HepG2 (cell line): ENCODE data around the gene UCKL1. TPM values are rescaled to one million over a fixed set of nuclear protein-coding genes. Genes with fewer than 3 reads are reported as not detected.

Experiments used
- CSRNP2 ChIP-seq: sonication (generic); formaldehyde crosslinking; conservative IDR thresholded peaks from 2 replicates; pipeline ENCODE4 v1.8.0; 2022; ENCODE audit warnings: low read depth, missing genetic modification reagents
- GMEB2 ChIP-seq: IDR thresholded peaks from 2 replicates; pipeline ENCODE4 v1.6.1; 2016; ENCODE audit warnings: missing biosample characterization, missing genetic modification reagents, low read depth
- GZF1 ChIP-seq: sonication (generic); formaldehyde crosslinking; IDR thresholded peaks from 2 replicates; pipeline ENCODE4 v1.5.1; 2020; ENCODE audit warnings: mild to moderate bottlenecking, missing genetic modification reagents
- JUN ChIP-seq: sonication (generic); formaldehyde crosslinking; IDR thresholded peaks from 2 replicates; pipeline ENCODE4 v1.4.0; 2020; ENCODE audit warnings: mild to moderate bottlenecking, missing genetic modification reagents
- MEIS1 ChIP-seq: sonication (generic); formaldehyde crosslinking; IDR thresholded peaks from 2 replicates; pipeline ENCODE4 v1.9.0; 2021; ENCODE audit warnings: mild to moderate bottlenecking, missing genetic modification reagents, moderate library complexity, borderline replicate concordance
- MZF1 ChIP-seq: sonication (generic); formaldehyde crosslinking; IDR thresholded peaks from 2 replicates; pipeline ENCODE4 v1.8.1; 2023; ENCODE audit warnings: mild to moderate bottlenecking, missing genetic modification reagents, borderline replicate concordance
- REL ChIP-seq: sonication (generic); formaldehyde crosslinking; conservative IDR thresholded peaks from 2 replicates; pipeline ENCODE4 v1.8.0; 2022; ENCODE audit warnings: mild to moderate bottlenecking, missing genetic modification reagents, moderate library complexity
- RELA ChIP-seq: sonication (generic); formaldehyde crosslinking; IDR thresholded peaks from 2 replicates; pipeline ENCODE4 v1.4.0; 2020; ENCODE audit warnings: missing genetic modification reagents
- SMAD3 ChIP-seq: sonication (generic); formaldehyde crosslinking; IDR thresholded peaks from 2 replicates; pipeline ENCODE4 v1.4.0; 2020; ENCODE audit warnings: missing genetic modification reagents
- SRSF9 ChIP-seq: fragments of 200-400 bp; formaldehyde crosslinking; IDR thresholded peaks from 2 replicates; pipeline ENCODE4 v1.6.1; 2018; ENCODE audit warnings: borderline replicate concordance, mild to moderate bottlenecking, low read depth, low read length; ENCODE audit not compliant: insufficient read depth, poor library complexity, severe bottlenecking
- ZBTB33 ChIP-seq: sonication (generic); formaldehyde crosslinking; IDR thresholded peaks from 2 replicates; pipeline ENCODE4 v1.4.0; 2020; ENCODE audit warnings: missing genetic modification reagents
- ZFP36L1 ChIP-seq: sonication (generic); formaldehyde crosslinking; IDR thresholded peaks from 2 replicates; pipeline ENCODE4 v1.8.0; 2022; ENCODE audit warnings: mild to moderate bottlenecking, missing genetic modification reagents, moderate library complexity
- ZKSCAN1 ChIP-seq: fragments of 150-350 bp; IDR thresholded peaks from 2 replicates; pipeline ENCODE4 v1.6.1; 2014; ENCODE audit warnings: low read length
- ZKSCAN5 ChIP-seq: sonication (generic); formaldehyde crosslinking; IDR thresholded peaks from 2 replicates; pipeline ENCODE4 v1.5.1; 2020; ENCODE audit warnings: mild to moderate bottlenecking, missing genetic modification reagents
- ZNF121 ChIP-seq: sonication (generic); formaldehyde crosslinking; IDR thresholded peaks from 2 replicates; pipeline ENCODE4 v1.5.0; 2020; ENCODE audit warnings: mild to moderate bottlenecking, missing genetic modification reagents
- ZNF251 ChIP-seq: sonication (generic); formaldehyde crosslinking; IDR thresholded peaks from 2 replicates; pipeline ENCODE4 v1.9.0; 2021; ENCODE audit warnings: mild to moderate bottlenecking, missing genetic modification reagents
- ZNF256 ChIP-seq: sonication (generic); formaldehyde crosslinking; conservative IDR thresholded peaks from 2 replicates; pipeline ENCODE4 v1.4.0; 2020; ENCODE audit warnings: missing genetic modification reagents
- ZNF530 ChIP-seq: sonication (generic); formaldehyde crosslinking; IDR thresholded peaks from 2 replicates; pipeline ENCODE4 v1.5.0; 2020; ENCODE audit warnings: low read depth, mild to moderate bottlenecking, missing genetic modification reagents
- ZNF577 ChIP-seq: sonication (generic); formaldehyde crosslinking; IDR thresholded peaks from 2 replicates; pipeline ENCODE4 v1.4.0; 2020; ENCODE audit warnings: mild to moderate bottlenecking, low read depth, missing genetic modification reagents, borderline replicate concordance
- ZNF710 ChIP-seq: sonication (generic); formaldehyde crosslinking; IDR thresholded peaks from 2 replicates; pipeline ENCODE4 v1.5.0; 2020; ENCODE audit warnings: mild to moderate bottlenecking, missing genetic modification reagents, borderline replicate concordance
- ZSCAN25 ChIP-seq: sonication (generic); formaldehyde crosslinking; IDR thresholded peaks from 2 replicates; pipeline ENCODE4 v1.8.0; 2022; ENCODE audit warnings: mild to moderate bottlenecking, missing genetic modification reagents
- polyA plus RNA-seq, 8 experiments: library from polyadenylated mRNA; depleted of rRNA in 3 of 8; stranded (reverse) in 7 of 8; unstranded in 1 of 8; fragments of >200 nt; fragmentation: Illumina TruSeq in 4 of 8; extraction: Trizol in 4 of 8; gene quantifications; 2 replicates each; pipeline versions ENCODE4 v1.2.1 to v1.2.3, GENCODE V29; 2011 to 2016; ENCODE audit warnings: low read depth in 4 of 8, missing spikeins in 1 of 8, mixed read lengths in 1 of 8; ENCODE audit not compliant: insufficient read depth in 1 of 8
- total RNA-seq, 5 experiments: library from RNA; depleted of rRNA; stranded (reverse); fragments of >200 nt; fragmentation: Illumina TruSeq; extraction: Trizol; gene quantifications; 2 replicates each; pipeline ENCODE4 v1.2.3, GENCODE V29; 2016; ENCODE audit warnings: low read depth in 1 of 5
- TF ChIP-seq, protein P1 (sequence below): sonication (generic); formaldehyde crosslinking; IDR thresholded peaks from 2 replicates; pipeline ENCODE4 v1.4.0; 2020; ENCODE audit warnings: mild to moderate bottlenecking, missing genetic modification reagents

The UCKL1 gene
- total and polyA plus RNA-seq, 2 of the 13 experiments (the other 11 are each of a cell fraction or from before 2014, with no cell fraction given) = 50.2 to 126 TPM

GRCh38 chr20:63979557-63980316, 23.5 kb upstream of the UCKL1 start, which contains the start of gene SAMD10 (continued):
- TF ChIP-seq SRSF9 (no peak), RELA (CRISPR knock-in tag) (peak; percentile 74; the same call in 1 of the 2 replicates), GMEB2 (CRISPR knock-in tag) (no peak), ZSCAN25 (no peak; the same call in 1 of the 2 replicates), ZBTB33 (peak; percentile 4; the same call in 1 of the 2 replicates), MEIS1 (CRISPR knock-in tag) (no peak; the same call in 1 of the 2 replicates), ZNF121 (CRISPR knock-in tag) (no peak), GZF1 (CRISPR knock-in tag) (no peak), ZKSCAN1 (no peak), MZF1 (CRISPR knock-in tag) (no peak), ZKSCAN5 (CRISPR knock-in tag) (no peak), REL (peak; percentile 40; the same call in 1 of the 2 replicates), ZNF710 (peak; percentile 73; the same call in 1 of the 2 replicates), ZFP36L1 (CRISPR knock-in tag) (no peak), SMAD3 (CRISPR knock-in tag) (0 out of 2 replicates have a peak, but pooled peaks have one; percentile 19), CSRNP2 (CRISPR knock-in tag) (no peak), ZNF530 (CRISPR knock-in tag) (no peak), ZNF577 (CRISPR knock-in tag) (no peak), ZNF251 (no peak), ZNF256 (CRISPR knock-in tag) (no peak), JUN (CRISPR knock-in tag) (no peak)
- TF ChIP-seq, protein P1, sequence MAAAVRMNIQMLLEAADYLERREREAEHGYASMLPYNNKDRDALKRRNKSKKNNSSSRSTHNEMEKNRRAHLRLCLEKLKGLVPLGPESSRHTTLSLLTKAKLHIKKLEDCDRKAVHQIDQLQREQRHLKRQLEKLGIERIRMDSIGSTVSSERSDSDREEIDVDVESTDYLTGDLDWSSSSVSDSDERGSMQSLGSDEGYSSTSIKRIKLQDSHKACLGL (CRISPR knock-in tag) = peak; percentile 77
